HL-60 (cell line): ENCODE data around the gene PAM16.

Experiments
- DNase-seq, 2 experiments: peaks; one replicate each; pipeline ENCODE4 v3.0.0-alpha.2; 2010 to 2020; ENCODE audit warnings: low read depth in 1 of 2, low spot score in 1 of 2
- H3K27ac ChIP-seq: fragments of 250-450 bp; sonication (Bioruptor Pico); replicated peaks from 2 replicates; pipeline ENCODE4 v1.5.1; 2020; ENCODE audit warnings: mild to moderate bottlenecking, moderate library complexity
- H3K27me3 ChIP-seq: fragments of 250-450 bp; sonication (Bioruptor Pico); 2 replicates; pipeline ENCODE4 v1.5.1; 2021; ENCODE audit warnings: mild to moderate bottlenecking, moderate library complexity; ENCODE audit not compliant: insufficient read depth, poor library complexity, severe bottlenecking
- H3K4me3 ChIP-seq: replicated peaks from 2 replicates; pipeline ENCODE4 v1.5.1; 2011; ENCODE audit warnings: mild to moderate bottlenecking, control low read depth, low read length; ENCODE audit not compliant: insufficient read depth
- CTCF ChIP-seq: IDR thresholded peaks from one replicate; pipeline ENCODE4 v1.5.1; 2011; ENCODE audit warnings: low read length, control low read depth, inconsistent platforms; ENCODE audit not compliant: insufficient read depth
- GABPA ChIP-seq: IDR thresholded peaks from 2 replicates; pipeline ENCODE4 v1.6.1; 2012; ENCODE audit warnings: low read depth
- POLR2AphosphoS5 ChIP-seq: IDR thresholded peaks from 2 replicates; pipeline ENCODE4 v1.6.1; 2012; ENCODE audit warnings: low read depth
- REST ChIP-seq: IDR thresholded peaks from 2 replicates; pipeline ENCODE4 v1.6.1; 2012; ENCODE audit warnings: low read depth; ENCODE audit not compliant: insufficient replicate concordance
- SPI1 ChIP-seq: IDR thresholded peaks from 2 replicates; pipeline ENCODE4 v1.6.1; 2012; ENCODE audit warnings: low read depth, mild to moderate bottlenecking, borderline replicate concordance

Gene PAM16

GRCh38 chr16:4373909-4374742, 23.0 kb upstream of the PAM16 start:
- Histone ChIP-seq H3K4me3 (no peak overlapping the region), H3K27ac (no peak overlapping the region)
- TF ChIP-seq SPI1 (no peak), CTCF (no peak), GABPA (no peak), POLR2AphosphoS5 (no peak), REST (no peak)

GRCh38 chr16:4373356-4373908, 22.3 kb upstream of the PAM16 start:
- no peak for DNase-seq
- Histone ChIP-seq H3K4me3 (no peak overlapping the region), H3K27ac (no peak overlapping the region), H3K27me3 (no peaks in the 10 kb centered on the region)
- TF ChIP-seq GABPA = no peak
- TF ChIP-seq REST = no peak
- no peak for TF ChIP-seq POLR2AphosphoS5
- TF ChIP-seq CTCF = no peak
- no peak for TF ChIP-seq SPI1

More at GRCh38 chr16:4373909-4374742, 23.0 kb upstream of the PAM16 start:
- DNase-seq = no peak
- H3K27me3 ChIP-seq = no peaks in the 10 kb centered on the region

- H3K27ac ChIP-seq = no peak overlapping the region
- no peak for DNase-seq
- no peaks in the 10 kb centered on the region for H3K27me3 ChIP-seq
- TF ChIP-seq POLR2AphosphoS5 = no peak
- no peak for TF ChIP-seq REST
- TF ChIP-seq CTCF = no peak
- TF ChIP-seq GABPA = no peak
- TF ChIP-seq SPI1 = no peak
- no peak overlapping the region for H3K4me3 ChIP-seq
Observed at GRCh38 chr16:4372578-4373355, 21.6 kb upstream of the PAM16 start.
